OCI-LY7 (cell line): ENCODE results near the gene BLACAT1.

Experiments
- CTCF ChIP-seq: fragments of 200-600 bp; sonication (generic); conservative IDR thresholded peaks from 2 replicates; pipeline ENCODE4 v1.5.1; 2014; ENCODE audit warnings: mild to moderate bottlenecking, antibody characterized with exemption, low read length, moderate library complexity, mixed read lengths
- EZH2phosphoT487 ChIP-seq: fragments of 200-600 bp; sonication (generic); IDR thresholded peaks from 2 replicates; pipeline ENCODE4 v1.6.1; 2018; ENCODE audit warnings: low read depth, borderline replicate concordance, mild to moderate bottlenecking, mixed run types, antibody characterized with exemption, low read length, moderate library complexity, mixed read lengths

GRCh38 chr1:205422993-205423642 is 32.7 kb downstream of the BLACAT1 start:
- 0 out of 2 replicates have a peak, but pooled peaks have one; percentile 17 for TF ChIP-seq CTCF
- no peak for TF ChIP-seq EZH2phosphoT487
